ENCODE measurements around the gene HOXA5. TPM values are rescaled to one million over a fixed set of nuclear protein-coding genes. Genes with fewer than 3 reads are reported as not detected.

The HOXA5 gene
- total RNA-seq, 1 experiment from 2014 or later = 6.7 TPM

DNA sequence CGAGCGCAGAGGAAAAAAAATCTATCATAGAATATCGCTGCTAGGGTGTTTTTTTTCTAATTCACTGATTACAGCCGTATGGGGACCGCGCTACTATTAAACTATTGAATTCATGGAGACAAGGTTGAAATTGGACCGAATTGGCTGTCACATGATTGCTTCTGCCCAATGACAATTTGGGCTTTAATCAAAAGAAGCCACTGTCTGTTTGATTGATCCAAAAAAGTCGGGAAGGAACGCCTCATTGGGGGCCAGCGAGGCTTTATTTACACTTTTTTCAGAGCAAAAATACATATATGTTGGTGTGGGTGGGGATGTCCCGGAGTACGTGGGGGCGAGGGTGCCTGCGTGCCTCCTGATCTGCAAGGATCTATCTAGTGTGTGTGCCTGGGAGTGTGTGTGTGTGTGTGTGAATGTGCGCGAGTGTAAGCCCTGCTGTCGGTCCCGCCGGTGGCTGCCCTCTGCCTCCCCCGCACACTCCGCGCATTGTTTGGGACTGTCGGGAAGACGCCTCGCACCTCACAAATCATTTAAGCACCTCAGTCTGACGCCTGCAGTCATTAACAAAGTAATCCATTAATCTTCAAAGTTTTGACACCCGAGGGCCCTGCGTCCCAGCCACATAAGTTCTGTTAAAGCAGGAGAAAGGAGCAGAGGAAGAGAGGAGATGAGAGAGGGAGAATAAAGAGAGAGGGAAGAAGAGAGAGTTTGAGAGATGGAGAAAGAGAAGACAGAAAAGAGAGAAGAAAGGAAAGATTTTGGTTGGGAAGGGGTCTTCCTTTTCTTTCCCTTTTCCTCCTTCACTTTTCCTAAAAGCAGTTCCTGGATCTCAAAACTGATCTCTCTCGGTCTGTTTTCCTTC, 40.7 kb downstream of the HOXA5 start, which contains the start of gene HOXA2:
TSS of gene HOXA2 (minus strand) at position 103 of the 862 bp plus-strand sequence. CDS start 183 bp downstream, outside the sequence.
- POLR2A ChIA-PET = no interaction called here
- H3K9me2 ChIP-seq (ENCODE audit: insufficient read depth) = no peaks in the 10 kb centered on the region
- H3K79me2 ChIP-seq (ENCODE audit: insufficient read depth, low read length) = peaks cover 11% of the 10 kb centered on the region; the same call in 1 of the 2 replicates
- no peak within 1 kb of the TSS for H3K9ac ChIP-seq (ENCODE audit: low read length)
- no peak within 1 kb of the TSS for H3K4me2 ChIP-seq (ENCODE audit: low read length)
- H3K36me3 ChIP-seq (ENCODE audit: control insufficient read depth in 1 of 2, insufficient read depth in 2 of 2, low read length in 2 of 2) = no peaks in the 10 kb centered on the region
- TF ChIP-seq, protein P1, sequence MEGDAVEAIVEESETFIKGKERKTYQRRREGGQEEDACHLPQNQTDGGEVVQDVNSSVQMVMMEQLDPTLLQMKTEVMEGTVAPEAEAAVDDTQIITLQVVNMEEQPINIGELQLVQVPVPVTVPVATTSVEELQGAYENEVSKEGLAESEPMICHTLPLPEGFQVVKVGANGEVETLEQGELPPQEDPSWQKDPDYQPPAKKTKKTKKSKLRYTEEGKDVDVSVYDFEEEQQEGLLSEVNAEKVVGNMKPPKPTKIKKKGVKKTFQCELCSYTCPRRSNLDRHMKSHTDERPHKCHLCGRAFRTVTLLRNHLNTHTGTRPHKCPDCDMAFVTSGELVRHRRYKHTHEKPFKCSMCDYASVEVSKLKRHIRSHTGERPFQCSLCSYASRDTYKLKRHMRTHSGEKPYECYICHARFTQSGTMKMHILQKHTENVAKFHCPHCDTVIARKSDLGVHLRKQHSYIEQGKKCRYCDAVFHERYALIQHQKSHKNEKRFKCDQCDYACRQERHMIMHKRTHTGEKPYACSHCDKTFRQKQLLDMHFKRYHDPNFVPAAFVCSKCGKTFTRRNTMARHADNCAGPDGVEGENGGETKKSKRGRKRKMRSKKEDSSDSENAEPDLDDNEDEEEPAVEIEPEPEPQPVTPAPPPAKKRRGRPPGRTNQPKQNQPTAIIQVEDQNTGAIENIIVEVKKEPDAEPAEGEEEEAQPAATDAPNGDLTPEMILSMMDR (IDR thresholded peaks at IDR 0.05 in 2 of 3, conservative IDR thresholded peaks at IDR 0.05 in 1 of 3; ENCODE audit: borderline replicate concordance in 1 of 3, insufficient read depth in 1 of 3, low read depth in 2 of 3, low read length in 2 of 3) = no peak
- no peak for TF ChIP-seq CBX3 (IDR thresholded peaks at IDR 0.05; ENCODE audit: low read depth)
- no TSS peak for BruUV-seq (replicated peaks)
- intact Hi-C loops (cut with micrococcal nuclease) = no loop called here
- H3K4me3 ChIP-seq (replicated peaks in 1 of 2; ENCODE audit: low read depth in 1 of 2, low read length in 2 of 2) = no peak within 1 kb of the TSS
- no peak for ATAC-seq
- H3K9me3 ChIP-seq (ENCODE audit: control insufficient read depth in 1 of 2, insufficient read depth in 1 of 2, low read depth in 1 of 2, low read length in 2 of 2) = no peaks in the 10 kb centered on the region
- H3K27ac ChIP-seq (ENCODE audit: low read depth, low read length) = no peak within 1 kb of the TSS
- CTCF ChIA-PET = no interaction called here
- RAD21 ChIA-PET (ENCODE audit: low non-redundant PET in 1 of 2, low total read pairs in 2 of 2, uncharacterized antibody in 2 of 2, unreplicated experiment in 2 of 2) = no interaction called here
- H2AFZ ChIP-seq (ENCODE audit: low read depth, low read length, poor library complexity, severe bottlenecking) = no peak within 1 kb of the TSS
- H3K27me3 ChIP-seq (ENCODE audit: insufficient read depth, low read length) = no peaks in the 10 kb centered on the region
- DNase-seq (ENCODE audit: low read depth, low spot score) = no peak
- H4K20me1 ChIP-seq (ENCODE audit: insufficient read depth) = no peaks in the 10 kb centered on the region
- peaks cover under 1 to 2% of the 10 kb centered on the region in 2 experiments; a peak in 3 of 4 replicates for H3K4me1 ChIP-seq (ENCODE audit: control insufficient read depth in 1 of 2, insufficient read depth in 2 of 2, low read length in 2 of 2)

DNA sequence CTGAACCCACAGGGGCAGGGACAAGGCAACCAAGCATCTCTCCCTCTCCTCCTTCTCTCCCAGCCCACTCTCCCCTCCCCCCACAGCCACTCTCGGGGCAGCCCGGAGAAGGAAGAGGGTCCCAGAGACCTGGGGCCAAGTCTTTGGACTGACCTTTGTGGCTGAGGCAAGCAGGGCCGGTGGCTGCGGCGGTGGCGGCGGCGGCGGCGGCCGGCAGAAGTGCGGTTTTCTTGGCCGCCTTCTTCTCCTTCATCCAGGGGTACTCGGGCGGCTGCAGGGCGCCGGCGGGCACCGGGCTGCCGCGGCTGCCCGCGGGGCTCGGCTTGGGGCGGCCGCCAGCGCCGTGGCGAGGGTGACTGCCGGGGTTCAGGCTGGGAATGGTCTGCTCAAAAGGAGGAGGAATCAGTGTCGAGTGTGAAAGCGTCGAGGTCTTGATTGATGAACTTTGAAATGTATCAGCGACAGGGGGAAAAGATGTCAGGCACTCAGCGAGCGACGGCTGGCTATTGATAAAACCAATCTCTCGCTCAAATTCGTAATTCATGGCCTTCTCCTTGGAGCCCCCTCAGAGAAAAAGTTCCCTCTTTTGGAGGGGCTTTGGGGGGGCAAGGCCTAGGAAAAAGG, 41.4 kb downstream of the HOXA5 start:
- intact Hi-C loops (cut with micrococcal nuclease) = no loop called here
- TF ChIP-seq FOSL1 (IDR thresholded peaks at IDR 0.05; ENCODE audit: low read depth) (no peak), SIN3A (IDR thresholded peaks at IDR 0.05; ENCODE audit: low read depth) (no peak), SRF (IDR thresholded peaks at IDR 0.05; ENCODE audit: low read depth) (no peak), EGR1 (IDR thresholded peaks at IDR 0.05; ENCODE audit: low read depth) (no peak), EZH2 (IDR thresholded peaks at IDR 0.05) (no peak), CEBPB (IDR thresholded peaks at IDR 0.05; ENCODE audit: low read depth) (no peak), TCF7L2 (IDR thresholded peaks at IDR 0.05; ENCODE audit: borderline replicate concordance, extremely low read depth, insufficient read depth, insufficient read length) (no peak), EZH2phosphoT487 (IDR thresholded peaks at IDR 0.05; ENCODE audit: borderline replicate concordance) (no peak), ZFX (IDR thresholded peaks at IDR 0.05) (no peak), SP1 (IDR thresholded peaks at IDR 0.05; ENCODE audit: low read depth) (no peak)
- TF ChIP-seq, protein P2, sequence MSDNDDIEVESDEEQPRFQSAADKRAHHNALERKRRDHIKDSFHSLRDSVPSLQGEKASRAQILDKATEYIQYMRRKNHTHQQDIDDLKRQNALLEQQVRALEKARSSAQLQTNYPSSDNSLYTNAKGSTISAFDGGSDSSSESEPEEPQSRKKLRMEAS (IDR thresholded peaks at IDR 0.05) = no peak
- TF ChIP-seq, protein P1 (IDR thresholded peaks at IDR 0.05 in 2 of 3, conservative IDR thresholded peaks at IDR 0.05 in 1 of 3; ENCODE audit: borderline replicate concordance in 1 of 3, insufficient read depth in 1 of 3, low read depth in 2 of 3, low read length in 2 of 3) = no peak
- RAD21 ChIA-PET (ENCODE audit: low non-redundant PET in 1 of 2, low total read pairs in 2 of 2, uncharacterized antibody in 2 of 2, unreplicated experiment in 2 of 2) = no interaction called here
- Histone ChIP-seq H3K9me3 (ENCODE audit: control insufficient read depth in 1 of 2, insufficient read depth in 1 of 2, low read depth in 1 of 2, low read length in 2 of 2) (no peaks in the 10 kb centered on the region), H4K20me1 (ENCODE audit: insufficient read depth) (no peaks in the 10 kb centered on the region), H3K27ac (ENCODE audit: low read depth, low read length) (no peak overlapping the region), H3K36me3 (ENCODE audit: control insufficient read depth in 1 of 2, insufficient read depth in 2 of 2, low read length in 2 of 2) (no peaks in the 10 kb centered on the region), H3K4me3 (replicated peaks in 1 of 2; ENCODE audit: low read depth in 1 of 2, low read length in 2 of 2) (no peak overlapping the region), H3K4me2 (ENCODE audit: low read length) (no peak overlapping the region), H3K79me2 (ENCODE audit: insufficient read depth, low read length) (peaks cover 18% of the 10 kb centered on the region), H3K27me3 (ENCODE audit: insufficient read depth, low read length) (no peaks in the 10 kb centered on the region), H3K9me2 (ENCODE audit: insufficient read depth) (no peaks in the 10 kb centered on the region), H3K4me1 (ENCODE audit: control insufficient read depth in 1 of 2, insufficient read depth in 2 of 2, low read length in 2 of 2) (peaks cover 8 to 9% of the 10 kb centered on the region in 2 experiments; a peak in 3 of 4 replicates), H3K9ac (ENCODE audit: low read length) (no peak overlapping the region), H2AFZ (ENCODE audit: low read depth, low read length, poor library complexity, severe bottlenecking) (no peak overlapping the region)
- CTCF ChIA-PET = no interaction called here
- POLR2A ChIA-PET = no interaction called here
- ATAC-seq (no peak), DNase-seq (ENCODE audit: low read depth, low spot score) (no peak)
- BruUV-seq (replicated peaks) = no TSS peak
